Omental fat pad (tissue), 4 donors: ENCODE results near the gene GLI3. TPM values are rescaled to one million over a fixed set of nuclear protein-coding genes. Genes with fewer than 3 reads are reported as not detected.

Source experiments
- ATAC-seq: fragments of 150-250 bp; one replicate; pipeline ENCODE4 v1.9.1; 2016; ENCODE audit warnings: mild to moderate bottlenecking, moderate library complexity; ENCODE audit not compliant: low FRiP score
- DNase-seq: peaks from one replicate; pipeline ENCODE4 v3.0.0-alpha.2; 2019; ENCODE audit warnings: low spot score
- total RNA-seq, 4 donors: library from RNA; depleted of rRNA; stranded (reverse); fragments of >200 nt; gene quantifications; one replicate each; pipeline ENCODE4 v1.1.0, GENCODE V29; 2016
- TF ChIP-seq, protein P1 (sequence below), 3 donors: fragments of 450-650 bp; IDR thresholded peaks; one replicate each; pipeline ENCODE4 v1.5.1; 2016 to 2017; ENCODE audit warnings: antibody characterized with exemption in 3 of 3, mild to moderate bottlenecking in 3 of 3, moderate library complexity in 2 of 3

Gene GLI3
- total RNA-seq, 4 donors from 2014 or later, result 10.0 to 19.2 (median 14.6) TPM

GRCh38 chr7:42068554-42069280 lies 168.3 kb downstream of the GLI3 start:
- DNase-seq (no peak), ATAC-seq (no peak)
- TF ChIP-seq, protein P1, sequence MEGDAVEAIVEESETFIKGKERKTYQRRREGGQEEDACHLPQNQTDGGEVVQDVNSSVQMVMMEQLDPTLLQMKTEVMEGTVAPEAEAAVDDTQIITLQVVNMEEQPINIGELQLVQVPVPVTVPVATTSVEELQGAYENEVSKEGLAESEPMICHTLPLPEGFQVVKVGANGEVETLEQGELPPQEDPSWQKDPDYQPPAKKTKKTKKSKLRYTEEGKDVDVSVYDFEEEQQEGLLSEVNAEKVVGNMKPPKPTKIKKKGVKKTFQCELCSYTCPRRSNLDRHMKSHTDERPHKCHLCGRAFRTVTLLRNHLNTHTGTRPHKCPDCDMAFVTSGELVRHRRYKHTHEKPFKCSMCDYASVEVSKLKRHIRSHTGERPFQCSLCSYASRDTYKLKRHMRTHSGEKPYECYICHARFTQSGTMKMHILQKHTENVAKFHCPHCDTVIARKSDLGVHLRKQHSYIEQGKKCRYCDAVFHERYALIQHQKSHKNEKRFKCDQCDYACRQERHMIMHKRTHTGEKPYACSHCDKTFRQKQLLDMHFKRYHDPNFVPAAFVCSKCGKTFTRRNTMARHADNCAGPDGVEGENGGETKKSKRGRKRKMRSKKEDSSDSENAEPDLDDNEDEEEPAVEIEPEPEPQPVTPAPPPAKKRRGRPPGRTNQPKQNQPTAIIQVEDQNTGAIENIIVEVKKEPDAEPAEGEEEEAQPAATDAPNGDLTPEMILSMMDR (IDR thresholded peaks at IDR 0.05), result no peak

GRCh38 chr7:42065942-42066341 lies 171.1 kb downstream of the GLI3 start:
- no peak for DNase-seq

DNA sequence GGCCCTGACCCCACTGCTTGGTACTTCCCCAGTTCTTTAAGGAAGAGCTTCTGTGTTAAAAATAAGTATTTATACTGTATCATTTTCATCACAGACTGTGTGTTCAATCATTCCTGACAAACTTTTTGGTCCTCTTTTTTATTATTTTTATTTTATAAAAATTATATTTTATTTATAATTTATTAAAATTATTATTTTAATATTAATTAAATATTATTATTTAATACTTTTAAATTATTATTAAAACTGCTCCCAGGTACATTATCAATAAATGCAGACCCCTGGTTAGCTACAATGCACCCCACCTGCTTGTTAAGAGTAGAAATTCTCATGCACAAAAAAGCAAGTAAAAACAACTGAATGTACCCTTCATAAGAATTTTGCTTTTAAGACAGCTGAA lies 172.0 kb downstream of the GLI3 start:
- no peak for ATAC-seq
- no peak for DNase-seq
- TF ChIP-seq, protein P1 (IDR thresholded peaks at IDR 0.05), result no peak

More at GRCh38 chr7:42065942-42066341, 171.1 kb downstream of the GLI3 start:
- TF ChIP-seq, protein P1 (IDR thresholded peaks at IDR 0.05), result no peak
- no peak for ATAC-seq

GRCh38 chr7:42064534-42064933 lies 172.5 kb downstream of the GLI3 start:
- DNase-seq (no peak), ATAC-seq (no peak)
- TF ChIP-seq, protein P1 (IDR thresholded peaks at IDR 0.05), result no peak

- TF ChIP-seq, protein P1 (IDR thresholded peaks at IDR 0.05), result no peak
- ATAC-seq, result no peak
These were observed 177.7 kb downstream of the GLI3 start for GRCh38 chr7:42059275-42059674.

DNA sequence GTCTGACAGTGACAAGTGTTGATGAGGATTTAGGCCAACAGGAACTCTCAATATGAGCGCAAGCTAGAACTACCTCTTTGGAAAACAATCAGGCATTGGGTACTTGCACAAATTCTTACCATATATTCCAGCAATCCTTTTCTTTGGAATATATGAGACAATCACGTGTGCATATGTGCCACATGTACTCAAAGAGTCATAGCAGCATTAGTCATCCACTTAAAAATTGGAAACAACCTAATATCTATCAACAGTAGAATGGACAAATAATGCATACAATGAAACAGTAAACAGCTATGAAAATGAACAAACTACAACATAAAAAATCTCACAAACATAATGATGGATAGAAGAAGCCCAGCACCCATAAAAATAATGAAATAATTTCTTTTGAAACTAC lies 179.7 kb downstream of the GLI3 start:
- TF ChIP-seq, protein P1 (IDR thresholded peaks at IDR 0.05), result no peak
- ATAC-seq, result no peak
- DNase-seq, result no peak

More at GRCh38 chr7:42059275-42059674, 177.7 kb downstream of the GLI3 start:
- DNase-seq, result no peak

DNA sequence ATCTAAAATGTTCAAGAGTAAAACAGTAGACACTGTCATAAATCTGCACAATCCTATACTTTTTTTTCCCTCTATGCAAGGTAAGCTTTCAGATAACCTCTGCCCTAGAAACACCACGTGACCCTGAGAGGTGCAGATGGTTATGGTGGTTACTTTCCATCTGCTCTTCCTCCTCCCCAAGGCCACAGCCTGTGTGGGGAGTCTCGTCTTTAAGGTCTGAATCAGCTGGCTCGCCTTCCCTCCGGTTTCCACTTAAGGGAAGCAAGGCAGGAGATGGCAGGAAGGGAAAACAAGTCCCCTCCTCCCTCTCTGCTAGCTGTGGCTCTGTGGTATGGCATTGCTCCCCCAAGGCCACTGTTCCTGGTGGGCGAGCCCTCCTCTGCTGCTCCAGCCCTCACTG lies 181.8 kb downstream of the GLI3 start:
- TF ChIP-seq, protein P1 (IDR thresholded peaks at IDR 0.05), result no peak
- no peak for DNase-seq
- ATAC-seq, result no peak
